ENCODE measurements around the gene UCKL1.

The UCKL1 gene

GRCh38 chr20:63942969-63943807 lies 13.0 kb downstream of the UCKL1 start:
- FAIRE-seq = no peak
- no peak for TF ChIP-seq CTCF (IDR thresholded peaks at IDR 0.05; ENCODE audit: insufficient read depth, missing control alignments)
- DNase-seq (ENCODE audit: insufficient read length, low spot score) = no peak

GRCh38 chr20:63942250-63942951 lies 13.8 kb downstream of the UCKL1 start:
- DNase-seq (ENCODE audit: insufficient read length, low spot score) (no peak), FAIRE-seq (no peak)
- no peak for TF ChIP-seq CTCF (IDR thresholded peaks at IDR 0.05; ENCODE audit: insufficient read depth, missing control alignments)

- DNase-seq (ENCODE audit: insufficient read length, low spot score) (no peak), FAIRE-seq (no peak)
- no peak for TF ChIP-seq CTCF (IDR thresholded peaks at IDR 0.05; ENCODE audit: insufficient read depth, missing control alignments)
These were observed 14.7 kb downstream of the UCKL1 start for GRCh38 chr20:63941282-63942081.

GRCh38 chr20:63940472-63941266 lies 15.5 kb downstream of the UCKL1 start:
- TF ChIP-seq CTCF (IDR thresholded peaks at IDR 0.05; ENCODE audit: insufficient read depth, missing control alignments) = no peak
- no peak for FAIRE-seq
- no peak for DNase-seq (ENCODE audit: insufficient read length, low spot score)

GRCh38 chr20:63940071-63940471 lies 16.1 kb downstream of the UCKL1 start:
- TF ChIP-seq CTCF (IDR thresholded peaks at IDR 0.05; ENCODE audit: insufficient read depth, missing control alignments) = no peak
- DNase-seq (ENCODE audit: insufficient read length, low spot score) (no peak), FAIRE-seq (no peak)

- no peak for TF ChIP-seq CTCF (IDR thresholded peaks at IDR 0.05; ENCODE audit: insufficient read depth, missing control alignments)
- DNase-seq (ENCODE audit: insufficient read length, low spot score) = no peak
- no peak for FAIRE-seq
These were observed 16.9 kb downstream of the UCKL1 start for GRCh38 chr20:63939061-63939935.
